NK-92 treated with Interleukin-12 subunit alpha and Interleukin-12 subunit beta, amount 100 ng/mL, for 24 hours (cell line): Measurements from ENCODE around the gene ZMYND8.

ENCODE experiments used
- DNase-seq: peaks from one replicate; lab custom pipeline; 2025; lab: John Stamatoyannopoulos, UW

ZMYND8 gene

DNA sequence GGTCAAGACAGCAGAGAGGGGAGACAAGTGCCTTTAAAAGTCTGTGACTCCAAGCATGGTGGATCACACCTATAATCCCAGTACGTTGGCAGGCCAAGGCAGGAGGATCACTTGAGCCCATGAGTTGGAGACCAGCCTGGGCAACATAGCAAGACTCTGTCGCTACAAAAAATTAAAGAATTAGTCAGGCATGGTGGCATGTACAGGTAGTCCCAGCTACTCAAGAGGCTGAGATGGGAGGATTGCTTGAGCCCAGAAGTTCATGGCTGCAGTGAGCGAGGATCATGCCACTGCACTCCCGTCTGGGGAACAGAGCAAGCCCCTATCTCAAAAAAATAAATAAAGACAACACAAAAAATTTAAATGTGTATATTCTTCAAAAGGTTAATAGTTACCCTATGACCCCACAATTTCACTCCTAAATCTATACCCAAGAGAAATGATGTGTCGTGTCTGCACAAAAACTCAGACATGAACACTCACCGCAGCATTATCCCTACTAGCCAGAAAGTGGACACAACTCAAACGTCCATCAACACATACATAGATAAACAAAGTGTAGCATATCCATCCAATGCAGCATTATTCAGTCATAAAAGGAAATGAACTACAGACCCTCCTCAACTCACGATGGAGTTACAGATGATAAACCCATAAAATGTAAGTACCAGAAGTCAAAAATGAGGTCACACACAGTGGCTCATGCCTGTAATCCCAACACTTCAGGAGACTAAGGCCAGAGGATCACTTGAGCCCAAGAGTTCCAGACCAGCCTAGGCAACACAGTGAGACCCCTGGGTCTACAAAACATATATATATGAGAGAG, 23.9 kb downstream of the ZMYND8 start:
- no peak for DNase-seq

DNA sequence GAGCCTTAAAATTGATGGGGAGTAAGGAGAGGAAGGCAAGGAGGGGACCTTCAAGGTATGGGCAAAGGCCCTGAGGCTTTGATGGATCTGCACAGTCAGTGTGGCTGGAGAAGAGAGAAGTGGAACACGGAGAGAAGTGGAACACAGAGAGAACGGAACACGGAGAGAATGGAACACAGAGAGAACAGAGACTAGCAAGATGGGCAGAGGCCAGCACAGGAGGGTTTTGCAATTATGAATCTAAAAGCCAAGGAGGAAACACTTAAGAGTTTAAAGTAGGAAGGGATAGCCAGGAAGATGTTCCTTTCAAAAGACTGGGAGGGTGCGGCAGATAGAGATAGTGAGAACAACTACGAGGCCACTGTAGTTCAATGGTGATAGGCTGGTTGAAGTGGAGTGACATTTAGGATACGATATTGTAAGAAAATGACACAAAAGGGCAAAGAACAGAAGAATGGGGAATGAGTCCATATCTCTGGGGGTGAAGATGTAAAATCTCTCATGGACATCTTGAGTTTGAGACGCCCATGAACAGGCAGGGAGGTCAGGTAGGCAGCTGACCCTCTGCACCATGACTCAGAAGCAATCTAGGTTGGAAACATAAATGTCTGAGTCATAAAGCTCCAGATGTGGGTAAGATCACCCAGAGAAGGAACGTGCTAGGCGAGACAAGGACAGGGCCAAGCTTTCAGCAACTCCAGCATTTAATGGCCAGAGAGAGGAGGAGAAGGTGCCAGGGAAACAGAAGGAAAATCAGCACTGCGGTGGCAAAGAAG, 25.4 kb downstream of the ZMYND8 start:
- DNase-seq: no peak

DNA sequence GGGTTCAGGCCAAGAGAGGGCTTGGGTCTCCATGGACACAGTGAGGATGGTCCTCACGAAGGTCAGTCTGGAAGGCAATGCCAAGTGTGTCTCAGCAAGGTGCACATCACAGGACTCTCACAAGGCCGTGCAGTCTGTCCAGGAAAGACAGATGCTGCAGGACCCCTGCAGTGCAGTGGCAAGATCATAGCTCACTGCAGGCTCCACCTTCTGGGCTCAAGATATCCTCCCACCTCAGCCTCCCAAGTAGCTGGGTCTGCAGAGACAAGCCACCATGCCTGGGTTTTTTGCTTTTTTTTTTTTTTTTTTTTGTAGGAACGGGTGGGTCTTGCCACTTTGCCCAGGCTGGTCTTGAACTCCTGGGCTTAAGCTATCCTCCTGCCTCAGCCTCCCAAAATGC, 26.4 kb downstream of the ZMYND8 start:
- no peak for DNase-seq

DNA sequence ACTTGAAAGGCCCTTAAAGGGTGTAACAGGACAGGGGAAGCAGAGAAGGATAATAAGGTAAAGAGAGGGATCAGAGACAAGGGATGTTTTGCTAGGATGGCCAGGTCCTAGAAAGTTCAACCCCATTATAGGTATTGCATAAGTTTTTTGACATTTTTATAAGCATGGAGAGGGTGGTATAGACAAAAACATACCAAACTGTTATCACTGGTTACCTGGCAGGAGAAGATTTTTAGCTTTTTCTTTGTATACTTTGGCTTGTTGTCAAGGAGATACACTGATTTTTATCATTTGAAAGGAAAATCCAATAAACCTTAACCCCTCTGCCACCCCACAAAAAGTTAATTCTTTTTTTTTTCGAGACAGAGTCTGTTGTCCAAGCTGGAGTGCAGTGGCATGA, 28.4 kb downstream of the ZMYND8 start:
- no peak for DNase-seq

DNA sequence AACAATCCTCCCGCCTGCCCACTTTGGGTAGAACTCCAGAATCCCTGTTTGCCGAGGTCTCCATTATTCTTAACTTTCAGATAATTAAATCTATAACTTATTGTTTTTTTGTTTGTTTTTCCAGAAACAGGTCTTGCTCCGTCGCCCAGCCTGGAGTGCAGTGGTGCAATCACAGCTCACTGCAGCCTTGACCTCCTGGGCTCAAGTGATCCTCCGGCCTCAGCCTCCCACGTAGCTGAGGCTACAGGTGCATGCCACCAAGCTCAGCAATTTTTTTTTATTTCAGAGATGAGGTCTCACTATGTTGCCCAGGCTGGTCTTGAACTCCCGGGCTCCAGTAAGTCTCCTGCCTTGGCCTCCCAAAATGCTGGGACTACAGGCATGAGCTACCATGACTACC, 28.8 kb downstream of the ZMYND8 start:
- DNase-seq: no peak

DNA sequence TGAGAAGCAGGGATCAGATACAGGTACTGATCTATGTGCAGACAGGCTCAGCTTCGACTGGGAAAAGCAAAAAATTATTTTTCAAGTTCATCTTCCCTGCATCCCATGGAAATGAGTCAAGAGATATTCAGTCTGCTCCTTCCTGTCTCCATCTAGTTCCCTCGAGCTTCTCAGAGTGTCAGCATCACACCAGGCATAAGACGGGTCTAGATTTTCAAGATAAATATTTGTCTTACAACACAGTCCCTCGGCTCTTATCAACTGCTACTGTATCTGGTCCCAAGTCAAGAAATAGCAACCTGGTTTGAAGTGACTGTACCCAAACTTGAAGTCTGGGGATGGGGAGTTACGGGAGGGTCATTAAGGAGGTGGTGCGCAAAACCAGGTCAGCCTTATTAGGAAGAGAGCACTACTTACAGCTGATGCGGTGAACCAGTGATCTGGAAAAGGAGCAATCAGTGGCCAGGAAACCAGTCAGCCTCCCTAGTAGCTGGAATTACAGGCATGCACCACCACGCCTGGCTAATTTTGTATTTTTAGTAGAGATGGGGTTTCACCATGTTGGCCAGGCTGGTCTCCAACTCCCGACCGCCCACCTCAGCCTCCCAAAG, 29.7 kb downstream of the ZMYND8 start:
- no peak for DNase-seq

DNA sequence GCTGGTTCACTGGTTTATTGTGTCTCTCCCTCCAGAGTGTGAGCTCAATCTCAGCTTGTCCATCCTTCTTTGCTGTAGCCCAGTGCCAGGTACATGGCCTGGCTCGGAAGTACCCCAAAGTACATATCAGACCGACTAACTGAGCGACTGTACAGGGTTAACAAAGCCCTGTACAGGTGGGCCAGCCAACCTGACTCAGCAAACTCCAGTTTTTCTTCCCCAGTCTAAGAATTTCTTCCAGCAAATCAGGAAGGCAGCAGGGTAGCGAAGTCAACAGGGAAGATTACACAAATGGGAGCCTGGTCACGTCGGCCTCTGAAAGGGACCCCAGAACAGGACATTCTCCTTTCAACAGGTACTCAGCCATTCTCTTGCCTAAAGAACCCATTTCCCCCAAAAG, 31.3 kb downstream of the ZMYND8 start:
- DNase-seq: no peak

- DNase-seq: no peak
Observed at GRCh38 chr20:47320990-47321805, 35.3 kb downstream of the ZMYND8 start.

DNA sequence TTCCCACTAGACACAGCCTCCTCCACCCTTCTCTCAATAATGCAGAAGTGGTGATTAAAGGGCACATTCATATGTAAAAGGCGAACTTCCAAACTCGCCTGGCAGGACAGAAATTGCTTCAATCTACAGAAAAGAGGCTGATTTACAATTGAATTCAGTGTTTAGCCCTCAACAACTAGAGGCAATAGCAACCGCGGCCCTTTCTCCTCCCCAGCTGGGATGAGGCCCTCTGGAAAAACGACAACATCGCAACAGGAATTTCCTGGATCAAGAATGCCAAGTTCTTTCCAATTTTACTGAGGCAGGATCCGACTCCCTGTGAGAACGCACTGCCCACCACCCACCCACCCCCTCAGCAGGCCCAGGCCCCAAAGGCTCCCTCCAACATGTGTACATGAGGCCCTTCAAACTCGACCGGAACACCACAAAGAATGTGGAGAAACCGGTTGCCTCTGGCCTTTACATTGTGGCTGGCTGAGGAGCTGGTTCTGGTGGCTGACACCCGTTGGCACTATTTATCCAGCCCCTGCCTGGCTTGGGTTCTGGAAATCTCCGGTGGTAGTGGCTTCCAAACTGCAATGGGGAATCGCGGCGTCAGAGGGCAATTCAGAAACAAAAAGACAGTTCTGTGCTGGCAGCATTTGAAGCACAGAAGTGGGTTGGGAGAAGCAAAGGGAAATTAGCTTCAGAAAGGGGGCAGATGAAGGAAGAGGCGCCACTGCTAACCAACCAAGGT, 36.8 kb downstream of the ZMYND8 start:
- DNase-seq: no peak

DNA sequence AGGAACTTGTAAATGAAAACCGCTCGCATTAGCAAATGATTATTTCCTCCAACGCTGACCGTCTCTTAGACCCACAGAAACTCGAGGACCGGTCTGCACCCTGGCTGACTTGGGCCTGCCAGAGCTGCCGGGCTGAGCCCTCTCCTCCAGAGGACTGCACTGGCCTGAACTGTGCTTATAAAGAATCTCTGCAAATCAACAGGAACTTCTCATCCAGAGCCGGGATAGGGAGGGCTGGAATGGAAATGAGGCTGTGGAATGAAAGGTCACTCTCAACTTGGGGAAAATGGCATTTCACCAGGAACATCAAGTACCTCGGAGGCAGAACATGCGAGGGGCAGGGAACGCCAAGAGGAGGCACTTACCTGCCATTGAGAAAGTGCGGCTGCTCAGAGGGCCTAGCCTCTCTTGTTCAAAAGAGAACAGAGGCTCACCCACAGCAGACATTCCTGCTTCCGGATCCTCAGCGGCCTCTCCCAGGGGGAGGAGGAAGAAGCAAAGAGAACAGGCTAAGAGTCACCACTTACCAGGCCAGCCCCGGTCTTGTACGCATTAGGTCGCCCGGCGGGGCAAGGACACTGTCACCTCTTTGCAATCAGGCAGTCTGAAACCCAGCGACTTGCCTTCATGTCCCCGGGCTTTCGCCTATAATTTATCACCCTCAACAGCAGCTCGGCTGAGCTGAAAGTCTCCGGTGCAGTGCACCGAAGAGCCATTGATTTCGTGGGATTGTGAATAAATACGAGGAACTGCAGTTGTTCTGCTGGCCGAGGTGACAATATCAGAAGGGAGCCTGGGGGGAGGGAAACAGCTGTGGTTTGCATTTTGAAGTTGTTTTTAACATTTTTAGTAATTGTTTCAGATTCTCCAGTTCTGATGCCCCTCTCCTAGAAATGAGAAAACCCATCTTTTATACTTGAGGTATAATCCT, 37.6 kb downstream of the ZMYND8 start:
- no peak for DNase-seq

DNA sequence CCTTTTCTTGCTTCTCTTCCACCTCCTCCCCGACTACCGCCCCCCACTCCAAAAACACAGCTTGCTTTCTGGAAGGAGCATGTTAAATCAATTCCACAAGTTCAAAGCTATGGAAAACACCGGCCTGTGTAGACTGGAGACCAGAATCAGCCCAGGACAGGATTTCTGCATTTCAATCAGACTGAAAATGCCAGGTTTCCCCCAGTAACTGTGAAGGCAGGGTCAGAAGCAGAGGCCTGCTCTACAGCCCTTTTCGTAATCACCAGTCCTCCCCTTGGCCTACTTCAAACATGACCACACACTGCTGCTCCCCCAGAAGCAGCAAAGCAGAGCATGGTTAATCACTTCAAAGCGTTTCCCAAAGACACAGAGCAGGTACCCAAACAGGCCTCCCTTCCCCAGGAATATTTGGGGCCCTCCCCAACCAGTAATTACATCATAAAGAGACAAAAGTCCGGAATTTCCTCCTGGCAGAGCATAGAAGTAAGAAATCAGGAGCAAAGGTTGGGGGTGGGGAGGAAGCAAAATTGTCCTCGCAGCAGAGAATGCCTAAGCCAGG, 38.4 kb downstream of the ZMYND8 start:
- no peak for DNase-seq

GRCh38 chr20:47317127-47317895, 39.2 kb downstream of the ZMYND8 start:
- no peak for DNase-seq

DNA sequence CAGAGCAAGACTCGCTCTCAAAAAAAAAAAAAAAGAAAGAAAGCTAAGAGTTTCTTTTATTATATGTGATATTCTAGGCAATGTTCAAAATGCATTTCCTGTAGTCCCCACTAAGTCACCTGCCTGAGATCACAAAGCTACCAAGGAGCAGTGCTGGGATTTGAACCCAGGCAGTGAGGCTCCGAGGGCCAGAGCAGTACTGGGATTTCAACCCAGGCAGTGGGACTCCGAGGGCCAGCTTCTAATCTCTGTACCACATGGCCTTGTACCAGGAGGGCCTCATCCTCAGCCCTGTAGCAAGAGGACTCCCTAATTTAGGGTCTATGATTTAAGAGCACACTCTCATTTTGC, 39.7 kb downstream of the ZMYND8 start:
- no peak for DNase-seq

DNA sequence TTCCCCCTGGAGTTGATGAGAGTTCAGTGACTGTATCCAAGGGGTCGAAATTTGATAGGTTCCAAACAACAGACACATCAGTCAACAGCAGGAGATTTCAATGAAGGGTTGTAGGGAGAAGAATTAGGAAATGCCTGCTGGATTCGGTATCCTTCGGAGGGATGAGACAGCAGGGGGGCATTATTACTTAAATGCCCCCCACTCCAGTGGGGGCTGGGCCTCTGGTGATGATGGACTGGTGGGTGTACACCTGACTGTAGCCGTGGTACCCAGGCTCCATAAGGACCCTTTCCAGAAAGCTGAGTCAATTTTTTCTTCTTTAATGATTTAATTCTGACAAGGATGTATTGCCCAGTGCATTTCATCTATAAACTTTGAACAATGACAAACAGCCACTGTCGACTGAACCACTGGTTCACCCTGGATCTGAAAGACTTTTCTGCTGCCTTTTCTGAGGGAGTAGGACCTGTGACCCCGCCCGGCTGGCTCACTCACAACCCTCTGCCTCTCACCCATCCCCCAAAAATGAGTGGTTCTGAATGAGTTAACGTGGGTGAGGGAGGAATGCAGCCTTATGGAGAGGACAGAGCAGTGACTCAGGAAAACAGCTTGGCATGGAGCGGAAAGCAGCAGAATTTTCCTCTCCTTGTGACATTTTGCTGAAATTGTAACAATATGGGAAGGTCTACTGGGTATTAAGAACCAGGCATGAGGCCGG, 41.0 kb downstream of the ZMYND8 start:
- DNase-seq: no peak

DNA sequence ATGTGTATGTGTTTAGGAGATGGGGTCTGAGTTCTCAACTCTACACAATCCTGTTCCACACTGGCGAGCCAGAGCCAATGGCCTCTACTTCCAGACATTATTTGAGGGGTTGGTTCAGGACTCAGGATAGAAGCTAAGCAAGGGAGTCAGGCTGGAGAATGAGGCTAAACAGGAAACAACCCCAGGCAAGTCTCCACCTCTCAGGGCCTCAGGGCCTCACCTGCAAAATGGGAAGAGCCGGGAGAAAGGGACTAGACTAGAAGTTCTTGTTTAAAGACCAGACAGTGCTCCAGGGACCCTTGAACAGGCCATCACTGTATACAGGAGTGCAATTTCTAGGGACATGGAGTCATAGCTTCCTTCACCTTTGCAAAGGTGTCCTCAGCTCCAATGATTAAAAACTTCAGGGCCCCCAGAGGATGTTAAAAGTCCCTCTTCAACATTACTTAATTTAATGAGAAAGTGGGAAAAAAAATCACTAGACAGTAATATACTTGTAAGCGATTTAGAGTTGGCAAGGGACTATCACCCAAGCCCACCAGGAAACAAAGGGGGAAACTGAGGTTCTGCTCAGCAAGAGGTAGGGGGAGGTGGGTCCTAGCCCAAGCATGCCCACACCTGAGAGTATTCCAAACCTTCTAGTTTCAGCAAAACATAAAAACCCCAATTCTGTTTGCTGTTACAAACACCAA, 41.7 kb downstream of the ZMYND8 start:
- no peak for DNase-seq

- DNase-seq: no peak
Observed at GRCh38 chr20:47311967-47312681, 44.4 kb downstream of the ZMYND8 start.

DNA sequence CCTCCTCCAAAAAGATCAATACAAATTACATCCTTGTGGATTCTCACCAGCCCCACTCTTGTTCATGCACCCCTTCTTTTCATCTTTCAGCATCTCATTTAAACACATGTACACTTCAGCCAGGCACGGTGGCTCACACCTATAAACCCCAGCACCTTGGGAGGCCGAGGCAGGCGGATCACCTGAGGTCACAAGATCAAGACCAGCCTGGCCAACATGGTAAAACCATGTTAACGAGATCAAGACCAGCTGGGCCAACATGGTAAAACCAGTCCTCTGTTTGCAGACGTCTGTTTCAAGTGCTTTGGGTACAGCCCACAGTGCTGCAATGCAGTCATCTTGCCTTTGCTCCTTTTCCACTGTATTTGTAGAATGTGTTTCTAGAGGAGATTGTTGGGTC, 45.3 kb downstream of the ZMYND8 start:
- no peak for DNase-seq
